ENCODE data around the gene TM4SF1.

The TM4SF1 gene

GRCh38 chr3:149377408-149378364 is at the start of gene TM4SF1:
Gene TM4SF1 (minus strand): TSS chr3:149377649. CDS start chr3:149377547, 102 bp downstream.
- DNase-seq, result no peak

- DNase-seq, result no peak
Observed at GRCh38 chr3:149426325-149426724, 48.9 kb upstream of the TM4SF1 start.

GRCh38 chr3:149424918-149425317 is 47.5 kb upstream of the TM4SF1 start:
- DNase-seq, result no peak

DNA sequence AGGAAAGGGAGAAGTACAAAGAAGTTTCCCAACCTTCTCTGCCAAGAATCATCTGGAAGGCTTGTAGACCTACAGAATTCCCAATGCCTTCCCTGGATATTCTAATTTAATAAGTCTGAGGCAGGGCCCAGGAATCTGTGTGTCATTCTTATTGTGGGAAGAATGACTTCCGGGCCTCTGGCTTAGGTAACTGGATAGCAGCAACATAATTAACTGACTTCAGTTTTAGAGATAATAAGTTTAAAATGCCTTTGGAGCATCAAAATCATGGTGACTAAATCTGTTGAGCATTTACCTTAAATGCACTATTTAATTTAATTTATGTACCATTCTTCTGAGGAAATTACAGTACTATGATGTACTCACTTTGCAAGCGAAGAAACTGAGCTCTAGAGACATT is 44.3 kb upstream of the TM4SF1 start:
- DNase-seq, result no peak

GRCh38 chr3:149419816-149420215 is 42.4 kb upstream of the TM4SF1 start:
- DNase-seq, result no peak

DNA sequence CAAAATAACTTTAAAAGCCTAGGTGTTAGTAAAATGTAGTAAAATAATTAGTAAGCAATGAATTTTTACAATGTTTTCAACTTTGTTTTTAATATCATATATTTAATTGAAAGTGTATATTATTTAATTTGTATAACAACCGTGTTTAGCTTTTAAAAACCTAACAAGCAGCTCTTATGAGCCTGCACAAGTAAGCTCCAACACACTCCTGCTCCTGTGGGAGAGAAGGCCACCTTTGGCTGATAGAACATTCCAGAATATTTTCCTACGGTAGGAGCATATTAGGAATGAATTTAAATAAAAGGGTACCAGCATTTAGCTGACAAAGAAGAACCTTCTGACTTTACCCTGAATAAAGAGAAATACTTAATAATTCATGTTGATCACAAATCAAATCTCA is 40.3 kb upstream of the TM4SF1 start:
- DNase-seq, result no peak

DNA sequence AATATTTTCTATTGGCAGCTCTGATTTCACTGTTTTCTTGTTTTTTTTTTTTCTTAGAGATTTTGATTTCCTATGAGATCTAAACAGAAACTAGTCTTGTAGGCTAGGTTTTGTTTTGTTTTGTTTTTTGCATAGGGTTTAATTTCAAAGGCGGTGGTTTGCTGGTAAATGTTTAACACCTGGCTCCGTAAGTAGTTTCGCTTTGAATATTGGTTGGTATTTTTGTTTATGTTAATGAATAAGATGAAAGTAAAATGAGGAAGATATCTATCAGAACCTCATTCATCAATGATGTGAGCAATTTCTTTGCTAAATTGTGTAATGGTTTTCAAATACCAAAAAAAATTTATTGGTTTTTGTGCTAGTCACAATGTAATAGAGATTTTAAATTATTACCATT is 39.7 kb upstream of the TM4SF1 start:
- no peak for DNase-seq

DNA sequence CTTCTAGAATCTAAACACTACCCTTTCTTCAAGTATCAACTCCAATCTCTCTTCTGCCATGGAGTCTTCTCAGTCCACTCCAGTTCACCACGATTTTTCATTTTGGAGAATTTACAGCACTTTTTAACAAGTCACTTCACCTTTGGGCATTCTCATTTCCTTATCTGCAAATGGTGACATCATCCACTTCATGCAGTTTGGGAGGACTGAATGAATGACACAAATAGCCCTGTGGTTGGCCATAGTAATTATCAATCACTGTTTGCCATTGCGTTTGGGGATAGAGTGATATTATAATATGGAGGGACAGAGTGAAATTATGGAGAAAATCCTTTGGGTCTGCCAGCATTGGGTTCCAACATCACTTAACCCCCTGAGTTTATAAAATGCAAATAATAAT is 38.0 kb upstream of the TM4SF1 start:
- no peak for DNase-seq

GRCh38 chr3:149414557-149415231 is 37.2 kb upstream of the TM4SF1 start:
- no peak for DNase-seq

DNA sequence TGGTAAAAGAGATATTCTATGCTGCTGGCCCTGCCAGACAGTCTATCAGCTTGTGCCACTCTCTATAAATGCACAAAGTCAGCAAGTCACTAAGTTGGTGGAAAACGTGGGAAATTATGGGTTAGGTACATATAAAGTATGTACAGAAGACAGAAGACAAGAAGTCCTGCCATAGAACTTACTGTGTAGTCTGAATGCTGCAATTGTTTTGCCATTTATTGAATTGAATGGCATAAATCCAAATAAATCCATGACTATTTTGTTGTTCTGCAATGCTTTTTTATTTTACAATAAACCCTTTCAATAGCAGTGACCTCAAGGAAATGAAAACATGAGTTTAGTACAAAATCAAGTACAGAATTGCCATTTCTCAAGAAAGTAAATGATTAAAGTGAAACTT is 34.1 kb upstream of the TM4SF1 start:
- no peak for DNase-seq

GRCh38 chr3:149409351-149409750 is 31.9 kb upstream of the TM4SF1 start:
- no peak for DNase-seq

- no peak for DNase-seq
Observed at GRCh38 chr3:149407898-149408297, 30.4 kb upstream of the TM4SF1 start.

DNA sequence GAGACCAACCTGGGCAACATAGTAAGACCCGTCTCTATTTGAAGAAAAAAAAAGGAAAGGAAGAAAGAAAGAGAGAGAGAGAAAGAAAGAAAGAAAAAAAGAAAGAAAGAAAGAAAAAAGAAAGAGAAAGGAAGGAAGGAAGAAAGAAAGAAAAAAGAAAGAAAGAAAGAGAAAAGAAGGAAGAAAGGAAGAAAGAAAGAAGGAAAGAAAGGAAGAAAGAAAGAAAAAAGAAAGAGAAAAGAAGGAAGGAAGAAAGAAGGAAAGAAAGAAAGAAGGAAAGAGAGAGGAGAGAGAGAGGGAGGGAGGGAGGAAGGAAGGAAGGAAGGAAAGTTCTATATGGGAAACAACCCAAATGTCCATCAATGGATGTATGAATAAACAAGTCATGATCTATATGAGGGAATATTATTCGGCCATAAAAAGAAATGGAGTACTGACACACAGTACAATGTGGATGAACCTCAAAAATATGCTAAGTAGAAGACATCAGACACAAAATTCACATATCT is 28.8 kb upstream of the TM4SF1 start:
- DNase-seq, result no peak

DNA sequence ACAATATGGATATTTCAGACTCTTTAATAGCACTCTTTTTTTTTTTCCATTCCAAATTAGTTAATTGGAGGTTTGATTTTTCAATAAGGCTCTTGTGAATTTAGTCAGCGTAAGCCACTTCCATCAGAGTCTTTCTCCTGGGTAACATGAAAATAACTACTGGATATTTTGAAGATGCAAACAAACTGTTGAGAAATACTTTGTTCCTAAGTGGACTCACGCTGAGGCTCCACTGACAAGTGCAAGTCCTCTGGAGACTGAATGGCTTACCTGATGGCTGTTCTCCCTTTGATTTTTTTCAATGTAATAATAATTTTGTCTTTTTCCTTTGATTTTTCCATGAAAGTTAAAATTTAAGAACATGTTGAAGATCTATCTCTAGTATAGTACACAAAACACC is 26.0 kb upstream of the TM4SF1 start:
- DNase-seq, result no peak

- no peak for DNase-seq
Observed at GRCh38 chr3:149402481-149402880, 25.0 kb upstream of the TM4SF1 start.

GRCh38 chr3:149401926-149402310 is 24.5 kb upstream of the TM4SF1 start:
- DNase-seq, result no peak

DNA sequence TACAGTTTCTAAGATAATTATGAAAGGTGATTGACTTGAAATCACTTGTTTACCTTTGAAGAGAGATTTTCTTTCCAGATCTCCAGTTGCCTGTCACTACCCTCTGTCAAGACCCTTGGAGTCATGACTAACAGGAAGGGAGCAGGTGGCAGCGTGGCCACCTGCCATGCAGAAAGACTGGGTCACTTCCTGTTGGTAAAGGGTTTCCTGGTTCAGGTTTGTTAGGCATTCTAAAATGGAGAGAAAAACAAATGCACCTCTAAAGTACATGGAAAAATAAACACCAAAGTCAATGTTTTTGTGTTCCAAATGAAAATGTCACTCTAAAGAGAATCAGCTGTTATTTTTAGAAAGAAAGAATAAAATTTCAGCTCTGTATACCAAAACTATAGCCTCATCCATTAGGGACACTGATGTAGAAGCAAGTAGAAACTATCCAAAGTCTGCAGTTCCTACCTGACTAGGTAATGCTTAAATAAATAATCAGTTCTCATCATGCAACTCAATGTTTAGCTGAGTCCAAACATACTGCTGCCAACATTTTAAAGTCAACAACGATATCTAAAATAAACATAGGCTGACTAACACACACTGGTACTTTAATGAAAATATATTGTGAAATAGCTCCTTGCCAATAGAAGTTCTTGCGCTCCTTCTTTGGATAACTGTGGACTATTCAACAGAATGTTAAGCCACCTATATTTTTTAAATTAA is 23.9 kb upstream of the TM4SF1 start:
- no peak for DNase-seq

GRCh38 chr3:149400645-149401044 is 23.2 kb upstream of the TM4SF1 start:
- no peak for DNase-seq

GRCh38 chr3:149398296-149398695 is 20.8 kb upstream of the TM4SF1 start:
- no peak for DNase-seq

- DNase-seq, result no peak
Observed at GRCh38 chr3:149397528-149397927, 20.1 kb upstream of the TM4SF1 start.

DNA sequence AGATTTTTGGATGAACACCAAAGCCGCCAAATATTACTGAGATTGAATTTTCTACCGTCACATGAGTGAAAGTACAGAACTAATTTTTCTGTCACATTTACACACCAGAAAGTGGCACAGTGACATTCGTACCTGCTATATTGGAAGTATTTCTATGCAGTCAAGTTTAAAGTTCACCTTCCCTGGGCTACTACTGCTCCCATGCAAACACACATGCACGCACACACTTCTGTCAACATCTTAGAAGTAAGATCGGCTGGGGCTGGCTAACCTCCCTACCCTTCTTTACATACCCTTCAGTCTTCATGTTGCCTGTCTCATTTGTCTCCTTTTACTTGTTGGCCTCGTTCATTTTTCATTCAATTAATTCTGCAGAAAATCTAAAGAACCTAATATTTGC is 19.0 kb upstream of the TM4SF1 start:
- DNase-seq, result no peak

DNA sequence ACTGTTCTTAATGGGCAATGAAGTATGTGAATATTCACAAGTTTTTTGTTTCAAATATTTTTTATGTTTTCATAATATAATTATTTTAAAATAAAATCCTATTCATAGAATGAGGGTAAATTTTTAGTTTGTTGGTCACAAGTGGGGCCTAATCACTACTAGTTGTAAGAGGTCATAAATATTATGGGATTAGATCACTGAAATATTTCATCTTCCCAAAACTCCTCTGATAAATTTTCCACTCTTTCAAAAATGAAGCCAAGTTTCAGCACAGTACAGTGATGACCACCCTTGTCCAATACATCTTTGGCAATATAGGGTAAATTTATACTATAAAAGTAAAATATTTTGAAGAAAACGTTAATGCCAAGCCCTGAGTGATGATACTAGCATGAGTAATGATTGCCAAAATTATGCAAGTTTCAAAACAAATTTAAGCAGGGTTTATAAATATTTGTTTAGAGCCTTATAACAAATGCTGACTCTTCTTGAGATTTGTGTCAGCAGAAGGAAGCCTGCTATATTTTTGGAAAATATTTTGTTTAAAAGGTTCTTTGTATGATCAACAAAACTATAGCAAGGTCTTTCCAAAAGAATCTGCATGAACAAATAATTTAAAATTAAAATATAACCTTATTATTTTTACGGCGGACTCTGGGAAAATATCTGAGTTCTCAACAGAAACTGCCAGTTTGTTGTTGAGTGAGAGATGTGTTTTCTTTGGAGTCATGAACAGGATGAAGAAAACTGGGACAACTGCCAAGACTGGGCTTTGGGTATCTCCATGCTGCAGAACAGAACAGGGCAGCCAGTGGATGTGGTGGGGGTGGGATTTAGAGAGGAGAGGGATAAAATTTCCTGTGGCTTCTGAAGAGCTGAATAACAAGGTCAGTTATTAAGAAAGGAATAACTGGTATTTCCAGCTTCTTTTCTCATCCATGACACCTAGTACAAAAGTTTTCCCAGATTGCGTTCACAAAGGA is 17.9 kb upstream of the TM4SF1 start:
- no peak for DNase-seq
